HG03521 (cell line): ENCODE results near the gene TAF3.

ENCODE experiments used
- ATAC-seq: cut with Tn5 transposase; IDR thresholded peaks from one replicate; pipeline ENCODE4 v1.9.1; 2021; ENCODE audit warnings: mild to moderate bottlenecking, moderate library complexity; ENCODE audit not compliant: unreplicated experiment

TAF3 gene

DNA sequence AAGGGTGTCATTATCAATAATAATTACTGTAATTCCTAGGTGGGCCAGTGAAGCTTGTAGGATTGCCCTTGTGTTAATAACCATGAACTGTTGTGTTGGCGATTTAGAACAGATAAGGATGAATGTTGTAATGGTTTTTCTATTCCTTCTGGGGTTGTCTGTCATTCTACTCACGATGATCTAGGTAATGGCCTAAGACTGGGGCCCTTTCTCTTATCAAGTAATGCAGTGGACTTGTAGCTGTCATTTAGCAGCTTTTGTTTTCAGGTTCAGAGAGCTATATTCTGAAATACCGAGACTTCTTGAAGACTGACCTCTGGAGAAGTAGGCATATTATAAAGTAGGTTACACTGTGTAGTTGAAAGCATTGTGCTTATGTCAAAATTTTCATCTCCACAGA is 110.2 kb downstream of the TAF3 start:
- ATAC-seq: no peak

DNA sequence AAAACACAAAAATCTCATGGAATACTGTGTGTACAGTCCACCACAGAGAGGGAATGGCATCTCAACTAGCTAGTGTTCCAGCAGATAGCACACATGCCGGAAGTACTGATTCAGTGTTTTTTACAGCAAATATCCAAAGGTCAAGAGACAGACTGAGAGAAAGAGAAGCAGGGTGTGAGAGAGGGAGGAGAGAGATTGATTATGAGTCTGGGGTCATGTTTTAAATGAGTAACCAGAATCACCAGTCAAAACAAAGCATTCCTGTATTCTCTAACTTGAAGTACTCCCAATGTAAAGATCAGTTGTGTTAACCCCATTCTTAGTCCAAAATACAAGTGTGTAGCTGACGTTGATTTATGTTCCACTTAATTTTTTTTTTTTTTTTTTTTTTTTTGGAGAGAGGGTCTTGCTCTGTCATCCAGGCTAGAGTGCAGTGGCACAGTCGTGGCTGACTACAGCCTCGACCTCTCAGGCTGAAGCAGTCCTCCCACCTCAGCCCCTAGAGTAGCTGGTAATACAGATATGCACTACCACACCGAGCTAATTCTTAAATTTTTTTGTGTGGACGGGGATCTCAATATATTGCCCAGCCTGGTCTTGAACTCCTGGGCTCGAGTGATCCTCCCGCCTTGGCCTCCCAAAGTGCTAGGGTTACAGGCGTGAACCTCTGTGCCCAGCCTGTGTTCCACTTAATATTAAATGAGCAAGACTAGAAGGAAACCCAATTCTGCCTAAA is 114.2 kb downstream of the TAF3 start:
- ATAC-seq: no peak

DNA sequence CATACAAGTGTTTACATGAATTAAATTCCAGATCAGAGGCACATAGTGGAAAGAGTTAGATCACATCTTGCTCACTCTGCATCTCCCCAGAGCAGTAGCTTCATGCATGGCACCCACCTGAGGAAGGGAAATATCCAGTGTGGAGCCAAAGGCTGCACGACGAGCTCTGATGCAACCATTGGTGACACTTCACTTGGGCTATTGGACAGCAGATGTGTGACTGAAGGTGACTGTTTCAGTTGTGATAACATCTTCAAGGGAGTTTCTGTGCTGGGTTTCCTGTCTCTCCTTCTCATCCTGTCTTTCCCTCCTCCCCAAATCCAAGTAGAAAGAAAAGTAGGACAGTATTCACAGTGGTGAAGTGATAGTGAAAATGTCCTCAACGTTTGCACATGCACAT is 115.0 kb downstream of the TAF3 start:
- no peak for ATAC-seq

DNA sequence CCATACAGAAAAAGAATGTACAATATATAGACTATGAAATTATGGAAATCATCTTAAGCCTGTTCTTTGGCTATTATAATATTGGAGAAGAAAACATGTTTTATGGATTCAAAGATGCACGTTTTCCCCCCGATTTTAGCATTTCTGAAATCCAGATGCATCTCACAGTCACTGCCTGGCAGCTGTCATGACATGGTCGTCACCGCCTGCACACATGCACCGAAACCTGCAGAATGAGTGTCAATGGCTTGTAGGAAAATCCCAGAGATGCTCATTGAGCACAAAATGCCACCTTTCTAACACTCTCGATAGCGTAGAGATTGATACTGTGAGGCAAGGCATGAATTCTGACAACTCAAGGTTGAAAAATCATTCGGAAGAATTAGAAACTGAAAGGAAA is 115.5 kb downstream of the TAF3 start:
- ATAC-seq: no peak

DNA sequence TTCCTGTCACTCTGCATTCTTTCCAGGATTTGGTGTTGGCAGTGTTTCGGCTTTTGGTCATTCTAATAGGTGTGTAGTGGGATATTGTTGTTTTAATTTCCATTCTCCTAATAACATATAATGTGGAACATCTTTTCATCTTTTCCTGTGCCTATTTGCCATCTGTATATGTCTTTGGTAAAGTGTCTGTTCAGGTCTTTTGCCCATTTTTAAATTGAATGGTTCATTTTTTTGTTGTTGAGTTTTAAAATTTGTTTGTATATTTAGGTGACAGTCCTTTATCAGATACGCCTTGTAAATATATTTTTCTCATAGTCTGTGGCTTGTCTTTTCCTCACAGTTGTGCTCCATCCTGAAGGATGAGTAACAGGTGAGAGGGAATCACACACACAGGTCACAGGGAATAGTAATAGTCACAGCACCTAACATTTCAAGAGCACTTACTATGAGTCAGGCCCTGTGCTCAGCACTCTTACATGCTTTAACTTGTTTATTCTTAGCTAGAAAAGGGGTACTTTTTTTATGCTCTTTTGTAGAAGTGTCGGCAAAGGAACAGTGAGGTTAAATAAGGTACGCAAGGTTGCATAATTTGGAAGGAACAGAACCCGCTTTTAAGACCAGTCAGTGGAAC is 119.1 kb downstream of the TAF3 start:
- ATAC-seq: no peak

DNA sequence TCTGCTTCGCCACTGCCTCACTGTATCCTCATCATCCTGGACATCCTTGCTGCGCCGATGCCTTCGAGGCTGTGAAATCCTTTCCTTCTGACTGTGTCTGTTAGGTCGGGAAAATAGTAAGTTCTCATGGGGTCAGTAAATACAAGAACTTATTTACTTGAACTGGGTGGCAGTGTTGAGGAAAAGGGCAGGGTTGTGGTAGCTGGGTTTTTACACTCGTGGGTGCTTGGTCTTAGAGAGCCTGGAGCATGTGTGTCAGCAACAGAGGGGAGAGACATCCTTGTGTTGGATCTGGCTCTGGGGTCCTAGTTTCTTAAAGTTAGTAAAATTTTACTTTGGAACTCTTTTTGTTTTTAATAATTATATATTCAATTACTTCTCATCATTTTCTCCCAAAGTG is 123.3 kb downstream of the TAF3 start:
- no peak for ATAC-seq

DNA sequence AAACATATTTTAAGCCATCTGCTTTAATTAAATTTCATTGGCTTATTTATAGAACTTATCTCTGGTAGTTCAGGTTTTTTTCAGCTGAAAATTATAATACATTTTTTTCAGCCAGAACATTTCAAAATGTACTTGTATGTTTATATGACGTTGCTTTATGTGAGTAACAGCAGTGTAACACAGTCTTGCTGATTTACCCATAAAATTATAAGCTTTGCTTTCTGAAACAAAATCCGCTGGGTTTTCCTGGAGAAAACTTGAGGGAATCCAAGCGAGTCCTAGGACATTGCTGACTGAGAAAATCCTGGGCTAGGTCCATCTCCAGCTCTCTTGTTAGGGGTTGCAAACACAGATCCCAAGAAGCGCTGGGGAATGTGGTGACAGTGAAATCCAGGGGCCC is 124.0 kb downstream of the TAF3 start:
- no peak for ATAC-seq

DNA sequence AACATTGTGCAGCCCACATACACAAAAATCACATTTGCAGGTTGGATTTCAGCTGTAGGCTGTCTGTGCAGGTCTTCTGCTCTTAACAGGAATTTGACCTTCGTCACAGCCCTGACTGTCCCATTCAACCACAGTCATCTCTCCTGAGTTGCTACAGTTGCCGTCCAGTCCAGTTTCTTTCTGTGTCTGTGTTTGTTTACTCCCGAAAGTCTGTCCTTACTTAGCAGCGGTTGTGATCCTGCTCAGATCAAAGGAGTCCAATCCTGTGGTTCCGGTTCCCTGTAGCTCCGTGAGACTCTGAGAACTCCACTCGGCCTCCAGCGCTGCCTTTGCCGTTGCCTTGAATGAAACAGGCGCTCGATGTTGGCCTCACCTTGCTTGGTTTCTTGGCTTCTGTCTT is 124.6 kb downstream of the TAF3 start:
- no peak for ATAC-seq

DNA sequence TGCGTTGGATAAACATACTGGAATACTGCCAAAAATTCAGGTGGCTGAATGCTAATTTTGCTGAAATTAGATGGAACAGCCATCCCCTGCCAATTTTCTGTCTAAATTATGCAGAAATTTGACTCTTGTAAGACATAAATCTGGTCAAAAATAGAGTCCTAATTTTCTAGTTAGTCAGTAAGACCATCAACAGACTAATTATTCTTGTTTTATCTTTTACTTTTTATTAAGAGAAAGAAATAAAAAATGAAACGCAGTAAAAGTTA is 125.8 kb downstream of the TAF3 start:
- no peak for ATAC-seq

DNA sequence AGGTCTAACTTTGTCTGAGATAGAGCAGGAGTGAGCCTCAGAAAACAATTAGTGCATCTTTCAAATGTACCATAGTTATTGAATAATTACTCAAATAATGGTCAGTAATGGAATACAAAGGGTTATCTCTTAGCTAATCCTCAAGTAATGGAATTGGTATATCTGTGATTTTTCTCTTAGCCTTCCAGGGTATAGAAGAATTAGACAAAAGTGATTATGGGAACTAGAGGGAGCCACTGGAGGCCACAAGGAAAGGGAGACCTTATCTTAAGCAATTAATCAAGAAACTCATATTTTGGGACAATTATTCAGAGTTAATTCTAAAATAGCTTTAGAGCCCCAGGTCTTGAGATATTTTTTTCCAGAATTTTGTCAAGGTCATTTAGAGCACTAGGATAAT is 126.2 kb downstream of the TAF3 start:
- no peak for ATAC-seq

DNA sequence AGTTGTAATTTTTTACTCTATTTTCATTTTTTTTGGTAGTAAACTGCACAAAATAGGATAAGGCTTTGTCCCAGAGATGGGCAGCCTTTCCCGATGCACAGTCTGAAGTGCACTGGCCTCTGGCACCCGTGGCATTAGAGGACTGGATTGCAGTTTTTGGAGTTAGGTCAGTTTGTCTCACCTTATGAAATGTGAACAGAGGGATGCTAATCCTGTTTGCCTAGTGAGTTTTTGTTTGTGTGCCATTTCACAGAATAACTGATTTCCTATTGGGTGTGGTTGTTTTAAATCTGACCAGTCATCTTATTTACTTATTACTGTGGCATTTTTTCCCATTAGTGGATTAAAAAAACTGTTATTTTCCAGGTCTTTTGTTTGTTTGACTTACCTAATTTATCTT is 126.7 kb downstream of the TAF3 start:
- no peak for ATAC-seq

DNA sequence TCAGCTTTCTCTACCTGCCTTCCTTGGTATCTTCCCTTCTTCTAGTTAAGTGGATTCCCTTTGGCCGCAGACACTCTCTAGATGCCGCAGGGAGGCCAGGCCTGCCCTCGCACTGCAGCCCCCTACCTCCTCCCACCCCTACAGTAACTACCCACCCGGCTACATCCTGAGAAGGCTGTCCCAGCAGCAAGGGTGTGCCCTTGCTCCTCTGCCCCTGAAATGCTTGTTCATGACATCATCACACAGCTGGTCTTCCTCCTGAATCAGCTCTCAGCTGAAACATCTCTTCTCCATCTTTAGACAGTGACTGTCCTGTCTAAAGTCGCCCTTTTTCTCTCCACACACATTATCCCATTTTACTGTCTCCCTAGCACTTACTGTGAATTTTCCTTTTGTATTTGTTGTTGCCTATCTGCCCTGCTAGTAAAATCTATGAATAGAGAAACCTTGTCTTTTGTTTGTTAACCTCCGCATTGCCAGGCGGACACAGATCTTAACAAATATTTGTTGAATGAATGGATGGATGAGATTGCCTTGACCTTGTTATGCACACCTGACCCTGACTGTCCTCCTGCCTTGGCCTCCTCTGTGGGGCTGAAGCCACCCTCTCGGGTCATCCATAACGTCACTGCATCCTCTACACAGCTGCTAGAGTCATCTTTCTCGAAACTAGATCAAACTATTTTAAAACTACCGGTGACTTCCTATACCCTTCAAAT is 127.3 kb downstream of the TAF3 start:
- ATAC-seq: no peak

DNA sequence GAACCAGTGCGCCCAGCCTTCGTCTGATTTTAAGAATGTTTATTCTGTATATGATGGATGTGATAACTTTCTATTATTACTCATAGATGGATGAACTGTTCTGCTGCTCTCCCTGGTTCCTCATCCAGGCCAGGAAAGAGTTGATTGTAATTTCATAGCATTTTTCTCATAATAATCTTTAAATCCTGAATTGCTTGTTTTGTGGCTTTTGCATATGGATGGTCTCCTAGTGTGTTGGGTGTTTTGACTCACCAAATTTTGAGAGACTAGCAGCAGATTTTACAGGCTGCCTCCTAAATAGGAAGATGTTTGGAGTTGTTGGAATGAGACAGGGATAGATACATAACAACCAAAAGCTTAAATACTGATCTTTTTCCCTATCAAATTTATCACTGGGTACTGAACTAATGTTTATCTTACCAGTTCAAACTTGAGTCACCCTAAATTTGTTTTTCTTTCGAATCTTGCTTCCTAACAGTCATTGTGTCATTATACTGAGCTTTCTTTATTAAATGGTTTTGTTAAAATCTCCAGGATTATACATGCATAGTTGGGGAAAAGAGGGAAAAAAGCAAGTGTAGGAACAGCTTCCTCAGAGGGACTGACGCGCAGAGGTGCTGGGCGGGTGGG is 130.2 kb downstream of the TAF3 start:
- ATAC-seq: no peak

DNA sequence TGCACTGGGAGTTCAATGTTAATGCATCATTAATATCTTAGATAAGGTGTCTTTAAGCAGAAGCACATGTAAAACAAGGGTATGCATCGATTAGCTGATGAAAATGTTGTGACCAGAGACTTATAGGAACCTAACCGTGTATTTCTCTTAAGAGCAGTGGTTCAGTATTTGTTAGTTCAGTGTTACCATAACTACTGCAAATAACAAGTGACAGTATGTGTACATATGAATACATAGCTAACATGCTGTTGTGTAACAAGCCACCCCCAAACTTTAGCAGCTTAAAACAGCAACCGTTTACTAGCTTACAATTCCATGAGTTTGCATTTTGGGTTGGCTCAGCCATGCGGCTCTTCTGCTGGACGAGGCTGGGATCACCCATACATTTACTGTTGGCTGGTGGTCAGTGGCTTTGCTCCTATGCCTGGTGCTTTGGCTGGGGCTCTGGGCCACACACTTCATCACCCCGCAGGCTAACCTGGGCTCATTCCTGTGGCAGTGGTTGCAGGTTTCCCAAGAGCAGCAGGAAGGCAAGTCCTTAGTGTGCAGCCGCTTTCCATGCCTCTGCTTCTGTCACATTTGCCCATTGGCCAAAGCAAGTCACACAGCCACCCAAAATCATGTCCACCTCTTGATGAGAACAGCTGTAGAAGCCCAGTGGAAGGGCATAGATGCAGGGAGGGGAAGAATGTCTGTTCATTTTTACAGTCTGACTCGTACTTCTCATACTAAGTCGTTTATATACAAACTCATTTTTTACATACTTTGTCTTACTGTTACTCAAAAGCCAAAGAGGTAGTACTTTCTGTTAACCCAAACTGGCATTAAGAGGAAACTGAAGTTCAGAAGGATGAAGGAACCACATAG is 132.9 kb downstream of the TAF3 start:
- no peak for ATAC-seq

DNA sequence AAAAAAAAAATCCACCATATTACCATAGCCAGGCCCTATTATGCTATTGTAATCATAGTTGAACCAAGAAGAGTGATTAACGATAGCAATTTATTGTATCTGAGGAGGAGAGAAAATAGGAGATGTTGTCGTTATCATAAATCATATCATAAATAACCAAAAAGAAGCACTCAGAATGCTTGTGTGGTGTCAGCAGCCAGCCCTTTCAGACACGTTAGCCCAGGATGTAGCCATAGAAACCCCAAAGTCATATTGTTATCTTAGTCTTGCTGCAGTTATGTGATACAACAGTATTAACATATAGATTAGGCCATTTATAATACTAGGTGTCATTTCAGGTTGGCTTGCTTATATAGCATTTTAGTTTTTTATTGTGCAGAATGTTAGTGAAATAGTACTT is 134.0 kb downstream of the TAF3 start:
- no peak for ATAC-seq

DNA sequence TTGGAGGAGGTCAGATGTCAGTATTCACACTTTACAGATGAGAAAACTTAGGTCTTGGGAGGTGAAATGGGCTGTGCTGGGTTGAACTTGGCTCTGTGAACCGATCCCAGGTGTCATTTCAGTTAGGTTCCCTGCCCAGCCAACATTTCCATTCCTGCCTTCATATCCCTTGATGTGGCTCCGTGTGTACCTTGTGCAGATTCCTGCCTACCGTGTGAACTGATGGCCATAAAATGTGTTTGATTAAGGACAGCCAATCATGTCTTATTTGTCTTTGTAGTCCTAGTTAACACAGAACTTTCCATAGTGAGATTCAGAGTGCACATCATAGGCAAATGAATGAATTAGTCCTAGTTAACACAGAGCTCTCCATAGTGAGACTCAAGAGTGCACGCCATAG is 135.1 kb downstream of the TAF3 start:
- no peak for ATAC-seq

DNA sequence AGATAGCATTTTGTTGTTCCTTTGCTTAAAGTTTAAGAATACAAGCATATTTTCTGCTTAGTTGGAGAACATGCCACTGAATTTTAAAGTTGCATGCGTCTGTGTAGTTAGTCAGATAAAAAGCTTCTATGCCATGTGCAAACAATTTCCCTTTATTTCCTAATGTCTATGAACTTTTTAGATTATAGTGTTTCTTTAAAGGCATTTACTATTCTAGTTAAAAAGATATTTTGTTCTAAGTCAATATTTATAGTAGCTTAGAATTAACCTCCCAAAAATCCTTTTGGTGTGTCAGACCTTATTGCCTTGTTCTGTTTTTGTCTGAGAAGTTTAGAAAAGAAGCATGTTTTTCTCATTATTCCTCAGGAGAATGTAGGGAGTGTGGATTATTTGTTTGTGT is 137.1 kb downstream of the TAF3 start:
- no peak for ATAC-seq

DNA sequence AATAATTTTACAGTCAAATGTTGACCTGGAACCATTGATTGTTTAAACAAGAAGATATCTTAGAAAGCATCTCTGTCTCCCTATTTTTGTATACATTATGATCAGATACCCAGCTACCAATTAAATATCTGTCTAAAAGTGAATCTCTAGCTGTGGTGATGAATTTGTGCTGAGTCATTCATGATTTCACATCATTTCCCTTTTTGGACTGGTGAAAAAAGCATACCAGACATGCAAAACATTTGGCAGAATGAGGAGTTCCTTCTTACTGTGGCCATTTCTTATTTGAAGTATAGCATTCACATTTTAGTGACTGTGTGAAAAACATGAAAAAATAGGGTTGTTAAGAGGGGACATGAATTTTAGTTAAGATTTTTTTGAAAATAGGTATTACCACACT is 138.2 kb downstream of the TAF3 start:
- ATAC-seq: peak; percentile 97

DNA sequence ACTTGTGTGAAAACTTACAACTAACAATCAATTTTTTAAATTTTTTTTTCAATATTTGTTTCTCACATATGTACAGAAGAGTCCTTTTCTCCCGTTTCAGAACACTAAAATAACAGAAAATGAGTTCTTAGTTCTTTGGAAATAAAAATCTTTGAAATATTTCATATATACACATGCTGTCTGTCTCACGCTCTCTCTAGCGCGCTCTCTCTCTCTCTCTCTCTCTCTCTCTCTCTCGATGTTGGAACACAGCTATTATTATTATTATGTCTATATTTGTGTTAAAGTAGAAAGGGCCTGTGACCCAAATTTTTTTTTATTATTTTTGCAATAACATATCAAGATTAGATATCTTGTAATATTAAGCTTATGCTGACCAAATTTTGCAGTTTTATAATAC is 139.3 kb downstream of the TAF3 start:
- no peak for ATAC-seq

DNA sequence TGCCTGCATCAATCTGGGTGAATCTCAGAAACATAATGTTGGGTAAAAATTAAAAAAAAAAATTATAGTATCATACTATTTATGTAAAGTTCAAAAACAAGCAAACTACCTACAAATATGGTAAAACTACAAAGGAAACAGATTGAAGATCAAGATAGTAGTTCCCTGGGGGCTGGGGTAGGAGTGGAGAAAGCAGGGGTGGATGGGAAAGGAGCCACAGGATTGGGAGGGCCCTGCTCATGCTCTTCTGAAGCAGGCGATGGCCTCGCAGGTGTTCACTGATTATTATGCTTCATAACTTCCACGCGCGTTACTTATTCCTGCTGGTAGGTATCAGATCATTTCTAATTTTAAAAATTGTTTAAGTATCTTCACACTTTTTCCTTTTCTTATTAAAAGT is 140.1 kb downstream of the TAF3 start:
- ATAC-seq: no peak

DNA sequence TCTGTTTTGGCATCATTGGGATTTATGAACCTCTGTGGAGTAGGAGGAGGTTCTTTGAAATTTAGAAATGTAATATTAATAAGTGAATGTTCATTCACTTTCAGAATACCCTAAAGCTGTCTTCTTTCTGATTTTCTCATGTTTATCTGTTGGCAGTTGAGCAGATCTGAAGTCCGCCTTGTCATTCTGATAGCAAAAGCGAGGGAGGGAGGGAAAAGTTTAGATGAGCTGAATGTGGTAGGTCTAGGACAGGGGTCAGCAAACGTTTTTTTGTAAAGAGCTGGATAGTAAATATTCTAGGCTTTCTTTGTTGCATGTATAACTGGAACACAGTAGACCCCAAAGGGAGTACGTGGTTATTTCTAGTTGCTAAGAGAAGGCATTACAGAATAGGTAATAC is 141.8 kb downstream of the TAF3 start:
- ATAC-seq: no peak
